GM18861 (cell line): ENCODE measurements around the gene NRXN3.
"Not testable (repeated sequence)": the region's sequence is repeated elsewhere in the genome, so short reads cannot be mapped to it uniquely, and the experiment has no call there.

Source experiments
- ATAC-seq: cut with Tn5 transposase; IDR thresholded peaks from one replicate; pipeline ENCODE4 v1.9.1; 2021; ENCODE audit not compliant: unreplicated experiment

The NRXN3 gene

DNA sequence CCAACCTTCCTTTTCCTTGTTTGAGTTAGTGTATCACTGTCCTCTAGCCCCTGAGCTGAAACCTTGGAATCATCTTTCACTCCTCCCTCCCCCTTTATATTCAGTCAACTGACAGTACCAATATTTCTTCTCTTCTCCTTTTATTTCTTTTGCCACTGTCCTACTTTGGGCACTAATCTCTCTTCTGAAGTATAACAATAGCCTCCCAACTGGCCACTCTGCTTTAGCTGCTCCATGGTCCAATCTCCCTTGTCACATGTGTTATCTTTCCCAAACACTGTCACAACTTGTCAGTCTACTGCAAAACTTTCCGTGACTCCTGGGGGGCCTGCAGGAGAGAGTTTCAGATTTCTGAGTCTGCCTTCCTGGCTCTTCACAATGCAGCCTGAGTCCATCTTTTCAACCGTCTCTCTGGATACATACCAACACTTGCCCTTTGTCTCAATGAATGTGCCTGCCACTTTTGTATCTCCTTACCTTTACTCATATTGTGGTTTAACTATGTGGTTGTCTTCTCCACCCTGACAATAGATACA lies 1570.0 kb downstream of the NRXN3 start:
- ATAC-seq = no peak

DNA sequence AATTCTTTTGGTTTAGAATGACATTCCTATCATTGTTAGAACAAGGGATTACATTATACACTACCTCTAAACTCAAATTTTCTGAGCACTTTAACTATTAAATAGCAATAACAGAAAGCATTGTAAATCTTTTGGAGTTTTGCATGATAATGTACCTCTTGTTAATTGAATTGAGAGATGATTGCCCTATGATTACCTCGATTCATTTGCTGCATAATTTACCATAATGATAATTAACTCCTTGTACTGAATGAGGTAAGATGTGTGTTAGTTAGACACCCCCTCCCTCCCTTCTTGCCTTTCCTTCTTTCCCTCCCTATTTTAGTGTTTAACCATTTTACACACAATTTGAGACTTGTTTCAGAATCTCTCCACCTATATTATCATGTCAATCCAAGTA lies 1572.0 kb downstream of the NRXN3 start:
- no peak for ATAC-seq

GRCh38 chr14:79745046-79745445 lies 1574.9 kb downstream of the NRXN3 start:
- ATAC-seq = no peak

DNA sequence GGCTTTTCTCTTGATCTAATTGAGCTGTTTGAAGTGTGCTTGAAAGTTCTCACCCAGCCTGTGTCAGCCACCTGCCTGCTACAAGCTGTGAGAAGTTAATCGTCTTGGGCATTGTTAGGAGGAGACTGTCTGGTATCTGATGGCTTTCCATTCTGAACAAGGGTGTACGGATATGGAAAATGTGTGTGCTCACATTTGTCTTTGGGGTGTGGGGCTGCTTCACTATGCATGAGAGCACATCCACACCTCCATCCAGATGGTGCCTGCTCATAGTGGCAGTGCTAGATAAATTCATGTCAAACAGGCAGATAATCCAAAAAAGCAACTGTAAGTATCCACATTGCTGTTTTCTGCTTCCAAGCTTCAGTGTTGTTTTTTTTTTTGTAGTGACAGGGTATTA lies 1578.9 kb downstream of the NRXN3 start:
- no peak for ATAC-seq

DNA sequence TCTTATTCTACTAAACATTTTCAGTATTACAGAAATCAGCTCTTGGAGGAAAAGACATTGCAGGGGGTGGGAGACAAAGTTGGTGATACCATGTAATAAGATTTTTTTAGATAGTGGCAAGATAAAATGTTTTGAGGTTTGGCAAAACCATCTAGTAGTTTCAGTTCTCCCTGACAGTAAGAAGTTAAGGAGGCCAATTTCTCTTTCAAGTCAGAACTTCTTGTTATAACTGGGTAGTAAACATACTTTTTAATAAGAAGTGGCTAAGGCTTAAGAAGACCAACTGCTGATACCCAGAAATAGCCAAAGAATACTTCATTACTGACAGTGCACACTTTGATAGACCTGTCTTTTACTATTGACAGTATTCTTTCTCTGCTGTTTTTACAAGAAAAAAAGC lies 1588.8 kb downstream of the NRXN3 start:
- ATAC-seq = no peak

DNA sequence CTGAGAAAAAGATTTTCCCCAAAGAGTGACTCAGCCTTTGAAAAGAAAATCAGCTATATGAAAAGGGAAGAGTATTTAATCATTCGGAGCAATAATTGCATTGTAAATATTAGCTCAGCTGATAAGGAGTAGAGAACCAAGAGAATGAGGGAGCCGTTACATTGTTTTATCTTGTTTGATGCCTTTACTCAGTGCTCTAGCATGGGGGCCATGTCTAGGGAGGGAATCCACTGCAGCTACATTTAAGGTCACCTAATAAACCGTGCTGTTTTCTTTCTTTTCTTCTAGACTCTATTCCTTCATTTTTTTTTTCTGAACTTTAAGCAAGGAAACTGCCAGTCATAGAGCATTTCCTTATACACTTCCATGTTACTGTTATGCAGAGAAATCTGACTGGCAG lies 1594.2 kb downstream of the NRXN3 start:
- ATAC-seq = no peak

DNA sequence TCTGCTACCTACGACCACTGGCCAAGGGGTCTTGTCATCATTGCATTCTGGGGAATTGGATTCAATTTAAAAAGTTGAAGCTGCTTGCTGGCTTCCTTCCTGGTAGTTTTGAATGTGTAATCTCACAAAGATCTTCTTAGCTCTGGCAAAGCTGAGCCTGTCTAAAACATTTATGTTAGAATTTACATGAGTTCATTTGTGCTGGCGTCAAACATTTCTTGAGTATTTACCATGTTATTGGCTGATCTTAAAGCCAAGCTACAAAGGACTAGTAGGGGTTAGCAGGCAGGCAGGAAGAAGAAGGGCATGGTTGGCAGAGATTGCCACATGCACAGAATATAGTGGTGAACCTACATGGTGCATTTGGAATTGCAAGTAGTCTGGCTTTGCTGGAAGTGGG lies 1596.3 kb downstream of the NRXN3 start:
- ATAC-seq = no peak

GRCh38 chr14:79767251-79767650 lies 1597.1 kb downstream of the NRXN3 start:
- no peak for ATAC-seq

DNA sequence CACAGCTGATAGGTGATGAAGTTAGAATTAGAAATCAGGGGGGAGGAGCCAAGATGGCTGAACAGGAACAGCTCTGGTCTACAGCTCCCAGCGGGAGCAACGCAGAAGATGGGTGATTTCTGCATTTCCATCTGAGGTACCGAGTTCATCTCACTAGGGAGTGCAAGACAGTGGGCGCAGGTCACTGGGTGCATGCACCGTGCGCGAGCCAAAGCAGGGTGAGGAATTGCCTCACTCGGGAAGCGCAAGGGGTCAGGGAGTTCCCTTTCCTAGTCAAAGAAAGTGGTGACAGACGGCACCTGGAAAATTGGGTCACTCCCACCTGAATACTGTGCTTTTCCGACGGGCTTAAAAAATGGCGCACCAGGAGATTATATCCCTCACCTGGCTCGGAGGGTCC lies 1597.5 kb downstream of the NRXN3 start:
- not testable (repeated sequence) for ATAC-seq

DNA sequence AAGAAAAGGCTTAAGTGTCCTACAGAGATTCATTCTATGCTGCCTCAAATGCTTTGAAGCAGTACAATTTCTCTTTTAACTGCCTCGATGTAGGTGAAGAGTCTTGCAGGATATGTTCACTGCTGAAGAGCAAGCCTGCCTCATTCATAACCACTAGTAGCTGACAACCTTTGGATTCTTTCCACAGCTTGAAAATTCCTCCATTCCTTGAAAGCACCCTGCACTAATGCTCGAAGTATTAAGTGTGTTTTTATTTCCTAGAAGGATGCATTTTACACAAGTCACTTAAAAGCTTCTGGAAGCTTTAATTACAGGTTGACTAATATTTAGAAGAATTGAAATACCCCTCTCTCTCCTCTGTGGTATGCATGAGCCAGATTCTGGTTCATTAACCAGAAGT lies 1611.7 kb downstream of the NRXN3 start:
- ATAC-seq = no peak

GRCh38 chr14:79783041-79783440 lies 1612.9 kb downstream of the NRXN3 start:
- ATAC-seq = no peak

DNA sequence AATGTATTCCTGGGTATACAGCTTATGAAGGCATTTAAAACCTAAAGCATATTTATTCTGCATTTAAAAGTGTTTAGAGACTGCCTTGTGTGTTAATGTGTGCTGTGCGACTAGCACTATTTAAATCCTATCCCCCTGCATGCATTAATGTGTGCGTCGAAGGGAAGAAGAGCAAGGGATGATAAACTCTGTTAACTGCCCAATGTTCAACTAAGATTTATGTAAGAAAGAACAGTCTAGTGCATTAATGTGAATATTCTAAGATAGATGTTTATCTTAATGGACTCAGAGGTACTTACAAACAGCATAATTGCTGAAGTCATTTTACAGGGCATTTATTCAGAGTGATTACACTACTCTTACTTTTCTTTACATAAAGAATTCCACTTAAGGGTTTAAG lies 1616.3 kb downstream of the NRXN3 start:
- ATAC-seq = no peak

GRCh38 chr14:79788346-79788745 lies 1618.2 kb downstream of the NRXN3 start:
- no peak for ATAC-seq

DNA sequence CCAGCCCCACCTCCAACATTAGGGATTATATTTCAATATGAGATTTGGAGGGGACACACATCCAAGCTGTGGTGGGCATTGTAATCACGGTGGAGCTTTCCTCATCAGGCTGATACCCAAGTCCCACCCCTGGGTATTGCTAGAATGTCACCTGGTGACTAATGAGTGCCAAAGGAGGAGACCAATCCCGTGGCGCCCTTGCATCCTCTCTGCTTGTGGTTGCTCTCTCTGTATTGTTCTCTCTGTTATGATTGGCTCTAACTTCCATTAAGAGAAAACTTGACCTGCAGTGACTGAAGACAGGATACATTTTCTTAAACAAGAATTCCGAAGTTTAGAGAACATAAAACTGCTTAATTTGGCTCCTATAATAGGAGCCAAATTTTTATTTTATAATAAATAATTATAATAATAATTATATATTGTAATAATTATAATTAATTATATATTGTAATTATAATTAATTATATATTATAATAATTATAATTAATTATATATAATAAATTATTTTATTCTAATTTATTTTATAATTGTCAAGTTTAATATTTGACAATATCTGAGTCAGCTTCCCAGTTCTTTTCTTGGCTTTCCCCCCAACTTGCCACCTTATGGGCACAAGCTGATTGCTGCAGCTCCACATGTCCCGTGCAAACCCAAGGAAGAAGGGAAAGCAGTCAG lies 1621.0 kb downstream of the NRXN3 start:
- ATAC-seq = no peak

DNA sequence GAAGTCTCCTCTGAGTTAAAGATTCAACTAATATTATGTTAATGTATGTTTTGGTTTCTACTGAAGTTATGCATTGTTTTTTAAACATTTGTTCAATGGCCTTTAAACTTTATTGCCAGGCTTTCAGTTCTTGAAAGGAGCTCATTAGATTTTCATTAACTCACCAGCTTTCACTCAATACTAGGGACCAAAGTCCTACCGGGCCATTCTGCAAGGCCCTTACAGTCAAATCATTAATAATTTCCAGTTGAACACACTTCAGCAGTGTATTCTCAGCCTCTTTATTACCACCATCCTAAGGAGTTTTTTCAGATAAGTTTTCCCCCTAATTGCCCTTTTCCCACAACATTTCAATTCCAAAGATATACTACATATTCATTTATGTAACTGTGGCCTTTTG lies 1631.9 kb downstream of the NRXN3 start:
- no peak for ATAC-seq

- no peak for ATAC-seq
Measured at GRCh38 chr14:79805636-79806035, 1635.5 kb downstream of the NRXN3 start.

- no peak for ATAC-seq
Measured at GRCh38 chr14:79809849-79810612, 1639.9 kb downstream of the NRXN3 start.

DNA sequence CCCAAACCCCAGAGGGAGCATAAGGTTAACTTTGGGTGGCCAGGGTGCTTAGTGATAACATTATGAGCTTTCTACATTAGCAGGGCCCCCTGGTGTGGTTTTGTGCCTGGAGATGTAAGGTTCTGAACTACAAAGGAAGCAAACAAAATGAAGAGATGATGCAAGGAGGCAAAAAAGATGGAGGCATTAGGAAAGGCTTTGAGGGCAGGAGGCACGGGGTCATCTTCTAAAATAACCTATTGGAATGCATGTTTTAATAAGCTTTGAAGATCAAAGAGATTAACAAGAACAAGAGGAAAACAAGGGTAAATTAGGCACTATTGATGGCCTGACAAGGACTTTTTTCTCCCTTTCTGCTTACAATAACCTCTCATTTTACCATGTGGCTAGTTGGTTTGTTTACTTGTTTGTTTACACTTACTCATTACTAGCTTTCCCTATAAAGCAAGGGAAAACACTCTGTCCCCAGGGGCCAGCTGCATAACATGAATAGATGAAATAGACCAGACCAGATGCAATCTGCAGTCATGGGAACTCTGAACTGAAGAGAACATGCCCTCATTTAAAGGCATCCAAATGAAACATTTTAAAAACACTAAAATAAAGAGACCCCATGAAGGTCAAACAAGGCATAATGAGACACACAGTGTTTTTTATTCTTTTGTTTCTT lies 1650.8 kb downstream of the NRXN3 start:
- no peak for ATAC-seq

DNA sequence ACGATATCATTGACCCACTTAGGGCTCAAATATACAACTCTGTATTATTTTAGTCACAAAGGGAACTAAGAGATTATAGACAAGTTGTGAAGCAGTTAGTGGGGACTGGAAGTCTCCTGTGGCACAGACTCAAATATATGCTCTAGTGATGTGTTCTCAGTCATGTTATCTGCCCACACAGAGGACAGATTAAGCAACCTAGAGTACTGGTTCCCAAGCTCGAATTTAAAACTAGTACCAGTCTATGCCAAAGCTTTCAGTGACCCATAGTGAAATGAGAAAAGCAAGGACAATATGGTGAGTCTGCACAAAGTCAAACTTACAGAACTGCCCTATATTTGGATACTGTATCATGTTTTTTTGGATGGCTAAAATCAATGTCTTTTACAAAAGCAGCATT lies 1651.9 kb downstream of the NRXN3 start:
- no peak for ATAC-seq

DNA sequence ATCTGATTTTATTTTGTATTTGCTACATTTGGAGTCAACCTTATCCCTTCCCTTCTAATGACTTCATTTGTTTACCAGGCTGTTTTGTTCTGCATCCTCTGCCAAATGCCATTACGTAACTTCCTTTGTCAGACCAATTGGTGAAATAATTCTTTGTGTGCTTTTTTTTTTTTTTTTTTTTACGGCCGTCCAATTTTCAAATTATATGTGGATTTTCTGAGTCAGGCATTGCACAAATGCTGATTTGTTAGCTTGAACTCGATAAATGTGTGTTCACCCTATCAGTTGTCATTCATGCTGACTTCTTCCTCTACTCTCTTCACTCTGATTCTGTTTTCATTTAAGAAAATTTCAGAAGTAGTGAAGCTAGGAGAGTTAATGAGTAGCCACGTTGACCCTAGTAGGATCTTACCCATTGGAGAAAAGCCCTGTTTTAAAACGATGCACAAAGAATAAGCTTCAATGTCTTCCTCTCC lies 1654.9 kb downstream of the NRXN3 start:
- ATAC-seq = no peak

DNA sequence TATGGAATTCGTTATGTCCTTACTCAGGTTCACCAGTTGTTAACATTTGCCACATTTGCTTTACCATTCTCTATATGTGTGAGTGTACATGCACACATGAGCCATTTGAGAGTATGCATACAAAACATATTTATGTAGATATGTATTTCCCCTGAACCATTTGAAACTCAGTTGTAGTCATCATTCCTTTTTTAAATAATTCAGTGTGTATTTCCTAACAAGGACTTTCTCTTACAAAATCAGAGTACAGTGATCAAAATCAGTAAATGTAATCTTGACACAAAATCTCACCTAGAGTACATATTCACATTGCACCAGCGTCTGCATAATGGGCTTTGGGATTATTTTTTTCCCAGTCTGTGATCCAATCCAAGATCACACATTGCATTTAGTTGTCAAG lies 1656.2 kb downstream of the NRXN3 start:
- ATAC-seq = no peak
